HCT116 (cell line): ENCODE measurements around the gene DUSP14. TPM values are rescaled to one million over a fixed set of nuclear protein-coding genes. Genes with fewer than 3 reads are reported as not detected.

Source experiments
- ATAC-seq: fragments of 200-7000 bp; cut with Tn5 transposase; 2 replicates; pipeline ENCODE4 v1.9.1; 2020; ENCODE audit warnings: mild to moderate bottlenecking, moderate library complexity
- BruUV-seq: library from RNA; stranded (reverse); fragments of 400-500 nt; replicated peaks from 2 replicates; lab custom pipeline; 2021; lab: Mats Ljungman, UMichigan
- CTCF ChIA-PET: fragments of 300-600 bp; sonication (Branson Sonifier 250); formaldehyde crosslinking; loops from one replicate; lab custom pipeline; 2021; ENCODE audit warnings: antibody characterized with exemption; lab: Charles Lee
- POLR2A ChIA-PET: fragments of 300-600, 350-600 bp; sonication (Branson Sonifier 250); formaldehyde crosslinking; loops from one replicate; lab custom pipeline; 2021; ENCODE audit warnings: antibody characterized with exemption; lab: Charles Lee
- RAD21 ChIA-PET, 2 experiments: fragments of 300-600 bp; sonication (Branson Sonifier 250); formaldehyde crosslinking; loops; one replicate each; lab custom pipeline; 2023; ENCODE audit warnings: low total read pairs in 2 of 2; ENCODE audit not compliant: uncharacterized antibody in 2 of 2, unreplicated experiment in 2 of 2, low non-redundant PET in 1 of 2; lab: Charles Lee
- DNase-seq: peaks from one replicate; pipeline ENCODE4 v3.0.0-alpha.2; 2010; ENCODE audit warnings: low read depth, low spot score
- H2AFZ ChIP-seq: fragments of 200-600 bp; shearing (Covaris generic), sonication (generic); 2 replicates; pipeline ENCODE4 v1.6.1; 2017; ENCODE audit warnings: low read depth, mixed run types, mixed read lengths, antibody characterized with exemption, low read length; ENCODE audit not compliant: poor library complexity, severe bottlenecking
- H3K27ac ChIP-seq: 2 replicates; pipeline ENCODE4 v1.5.1; 2012; ENCODE audit warnings: low read depth, low read length
- H3K27me3 ChIP-seq: fragments of 200-600 bp; sonication (generic); 2 replicates; pipeline ENCODE4 v1.6.1; 2016; ENCODE audit warnings: mixed run types, low read length, mixed read lengths; ENCODE audit not compliant: insufficient read depth
- H3K36me3 ChIP-seq, 2 experiments: fragments of 200-500 bp in 1 of 2; fragments of 200-600 bp in 1 of 2; sonication (Bioruptor generic) in 1 of 2; sonication (generic) in 1 of 2; 2 replicates each; pipeline versions ENCODE4 v1.5.1 to v1.6.1; 2014 to 2016; ENCODE audit warnings: low read length in 2 of 2, inconsistent platforms in 1 of 2, mixed read lengths in 1 of 2, mixed run types in 1 of 2; ENCODE audit not compliant: insufficient read depth in 2 of 2, control insufficient read depth in 1 of 2
- H3K4me1 ChIP-seq, 2 experiments: fragments of 200-600 bp in 1 of 2; sonication (generic) in 1 of 2; 2 replicates each; pipeline versions ENCODE4 v1.5.1 to v1.6.1; 2012 to 2017; ENCODE audit warnings: low read length in 2 of 2, inconsistent platforms in 1 of 2, mild to moderate bottlenecking in 1 of 2, mixed read lengths in 1 of 2, mixed run types in 1 of 2, moderate library complexity in 1 of 2; ENCODE audit not compliant: insufficient read depth in 2 of 2, control insufficient read depth in 1 of 2
- H3K4me2 ChIP-seq: fragments of 200-600 bp; sonication (generic); 2 replicates; pipeline ENCODE4 v1.6.1; 2017; ENCODE audit warnings: mixed run types, low read length, mixed read lengths
- H3K4me3 ChIP-seq, 2 experiments: fragments of 200-600 bp in 1 of 2; sonication (generic) in 1 of 2; replicated peaks in 1 of 2; 2 replicates each; pipeline ENCODE4 v1.5.1; 2011 to 2016; ENCODE audit warnings: low read length in 2 of 2, control low read depth in 1 of 2, low read depth in 1 of 2, mild to moderate bottlenecking in 1 of 2, mixed read lengths in 1 of 2, mixed run types in 1 of 2
- H3K79me2 ChIP-seq: fragments of 200-600 bp; sonication (generic); 2 replicates; pipeline ENCODE4 v1.6.1; 2017; ENCODE audit warnings: mild to moderate bottlenecking, mixed run types, low read length, moderate library complexity, mixed read lengths; ENCODE audit not compliant: insufficient read depth
- H3K9ac ChIP-seq: fragments of 200-600 bp; sonication (generic); 2 replicates; pipeline ENCODE4 v1.6.1; 2016; ENCODE audit warnings: low read length, mixed read lengths
- H3K9me2 ChIP-seq: fragments of 200-600 bp; sonication (generic), shearing (Covaris generic); 2 replicates; pipeline ENCODE4 v1.6.1; 2017; ENCODE audit warnings: mixed run types, mild to moderate bottlenecking, moderate library complexity; ENCODE audit not compliant: insufficient read depth
- H3K9me3 ChIP-seq, 2 experiments: fragments of 200-500 bp in 1 of 2; fragments of 200-600 bp in 1 of 2; sonication (Bioruptor generic) in 1 of 2; sonication (generic) in 1 of 2; 2 replicates each; pipeline ENCODE4 v1.6.1; 2014 to 2017; ENCODE audit warnings: low read length in 2 of 2, mixed read lengths in 2 of 2, inconsistent platforms in 1 of 2, low read depth in 1 of 2, mild to moderate bottlenecking in 1 of 2, mixed run types in 1 of 2, moderate library complexity in 1 of 2; ENCODE audit not compliant: control insufficient read depth in 1 of 2, insufficient read depth in 1 of 2
- H4K20me1 ChIP-seq: fragments of 200-600 bp; sonication (generic), shearing (Covaris generic); 2 replicates; pipeline ENCODE4 v1.6.1; 2017; ENCODE audit warnings: mixed run types, mild to moderate bottlenecking, moderate library complexity; ENCODE audit not compliant: insufficient read depth
- ELF1 ChIP-seq: IDR thresholded peaks from 2 replicates; pipeline ENCODE4 v1.6.1; 2012; ENCODE audit warnings: low read depth, borderline replicate concordance
- EZH2 ChIP-seq: fragments of 200-600 bp; sonication (generic); IDR thresholded peaks from 2 replicates; pipeline ENCODE4 v1.6.1; 2017; ENCODE audit warnings: antibody characterized with exemption, mixed run types
- EZH2phosphoT487 ChIP-seq: fragments of 200-600 bp; IDR thresholded peaks from 2 replicates; pipeline ENCODE4 v1.6.1; 2018; ENCODE audit warnings: antibody characterized with exemption, borderline replicate concordance
- FOSL1 ChIP-seq: IDR thresholded peaks from 2 replicates; pipeline ENCODE4 v1.6.1; 2012; ENCODE audit warnings: low read depth
- JUND ChIP-seq: IDR thresholded peaks from 2 replicates; pipeline ENCODE4 v1.6.1; 2012
- POLR2AphosphoS5 ChIP-seq: IDR thresholded peaks from 2 replicates; pipeline ENCODE4 v1.6.1; 2011; ENCODE audit warnings: mild to moderate bottlenecking, low read depth, low read length, moderate library complexity
- SP1 ChIP-seq: IDR thresholded peaks from 2 replicates; pipeline ENCODE4 v1.6.1; 2012; ENCODE audit warnings: low read depth
- SRF ChIP-seq: IDR thresholded peaks from 2 replicates; pipeline ENCODE4 v1.6.1; 2012; ENCODE audit warnings: low read depth
- TCF7L2 ChIP-seq: IDR thresholded peaks from 2 replicates; pipeline ENCODE4 v1.7.0; 2011; ENCODE audit warnings: borderline replicate concordance, inconsistent platforms; ENCODE audit not compliant: insufficient read depth, insufficient read length; ENCODE audit errors: extremely low read depth
- YY1 ChIP-seq: IDR thresholded peaks from 2 replicates; pipeline ENCODE4 v1.6.1; 2011; ENCODE audit warnings: low read length, low read depth, moderate library complexity, mild to moderate bottlenecking; ENCODE audit not compliant: insufficient replicate concordance; ENCODE audit errors: extremely low read depth
- ZNF274 ChIP-seq: fragments of 200-500 bp; sonication (Bioruptor generic); IDR thresholded peaks from 2 replicates; pipeline ENCODE4 v1.6.1; 2014; ENCODE audit warnings: mild to moderate bottlenecking, low read depth, low read length, inconsistent platforms
- intact Hi-C: fragments of 100-400 bp; cut with micrococcal nuclease; formaldehyde crosslinking; loops from 2 replicates; pipeline ENCODE4 v1.10.0; 2022
- total RNA-seq: library from RNA; stranded (reverse); gene quantifications from one replicate; pipeline ENCODE4 v1.2.1, GENCODE V29; 2021; ENCODE audit not compliant: unreplicated experiment
- TF ChIP-seq, protein P1 (sequence below): IDR thresholded peaks from 2 replicates; pipeline ENCODE4 v1.6.1; 2012
- TF ChIP-seq, protein P2 (sequence below): IDR thresholded peaks from 2 replicates; pipeline ENCODE4 v1.6.1; 2011; ENCODE audit warnings: mild to moderate bottlenecking, low read length, moderate library complexity; ENCODE audit not compliant: insufficient replicate concordance; ENCODE audit errors: extremely low read depth
- TF ChIP-seq, protein P3 (sequence below): IDR thresholded peaks from 2 replicates; pipeline ENCODE4 v1.6.1; 2012

Gene DUSP14
- total RNA-seq, 1 experiment from 2014 or later = 27.6 TPM

DNA sequence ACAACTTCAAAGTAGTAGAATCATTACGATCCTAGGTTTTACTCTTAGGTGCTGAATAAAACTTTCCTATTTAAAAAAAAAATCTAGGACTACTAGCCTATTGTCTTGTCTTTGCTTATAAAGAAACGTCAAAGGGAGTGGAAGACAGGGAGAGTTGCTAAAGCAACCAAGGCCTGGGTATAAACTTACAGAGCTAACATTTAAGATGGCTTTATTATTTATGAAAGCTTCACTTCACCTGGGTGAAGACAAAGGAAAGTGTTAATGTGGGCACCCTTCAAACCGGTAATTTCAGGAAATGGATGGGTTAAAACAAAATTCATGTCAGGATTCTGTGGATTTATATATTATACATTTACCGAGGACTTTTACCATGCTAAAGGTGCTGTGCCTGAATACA, 2.5 kb downstream of the DUSP14 start (continued):
- TF ChIP-seq, protein P1, sequence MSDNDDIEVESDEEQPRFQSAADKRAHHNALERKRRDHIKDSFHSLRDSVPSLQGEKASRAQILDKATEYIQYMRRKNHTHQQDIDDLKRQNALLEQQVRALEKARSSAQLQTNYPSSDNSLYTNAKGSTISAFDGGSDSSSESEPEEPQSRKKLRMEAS = no peak
- TF ChIP-seq, protein P2, sequence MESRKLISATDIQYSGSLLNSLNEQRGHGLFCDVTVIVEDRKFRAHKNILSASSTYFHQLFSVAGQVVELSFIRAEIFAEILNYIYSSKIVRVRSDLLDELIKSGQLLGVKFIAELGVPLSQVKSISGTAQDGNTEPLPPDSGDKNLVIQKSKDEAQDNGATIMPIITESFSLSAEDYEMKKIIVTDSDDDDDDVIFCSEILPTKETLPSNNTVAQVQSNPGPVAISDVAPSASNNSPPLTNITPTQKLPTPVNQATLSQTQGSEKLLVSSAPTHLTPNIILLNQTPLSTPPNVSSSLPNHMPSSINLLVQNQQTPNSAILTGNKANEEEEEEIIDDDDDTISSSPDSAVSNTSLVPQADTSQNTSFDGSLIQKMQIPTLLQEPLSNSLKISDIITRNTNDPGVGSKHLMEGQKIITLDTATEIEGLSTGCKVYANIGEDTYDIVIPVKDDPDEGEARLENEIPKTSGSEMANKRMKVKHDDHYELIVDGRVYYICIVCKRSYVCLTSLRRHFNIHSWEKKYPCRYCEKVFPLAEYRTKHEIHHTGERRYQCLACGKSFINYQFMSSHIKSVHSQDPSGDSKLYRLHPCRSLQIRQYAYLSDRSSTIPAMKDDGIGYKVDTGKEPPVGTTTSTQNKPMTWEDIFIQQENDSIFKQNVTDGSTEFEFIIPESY = no peak
- TF ChIP-seq EZH2phosphoT487 (no peak), EZH2 (no peak), POLR2AphosphoS5 (no peak), TCF7L2 (no peak)
- TF ChIP-seq, protein P3, sequence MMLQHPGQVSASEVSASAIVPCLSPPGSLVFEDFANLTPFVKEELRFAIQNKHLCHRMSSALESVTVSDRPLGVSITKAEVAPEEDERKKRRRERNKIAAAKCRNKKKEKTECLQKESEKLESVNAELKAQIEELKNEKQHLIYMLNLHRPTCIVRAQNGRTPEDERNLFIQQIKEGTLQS = no peak

DNA sequence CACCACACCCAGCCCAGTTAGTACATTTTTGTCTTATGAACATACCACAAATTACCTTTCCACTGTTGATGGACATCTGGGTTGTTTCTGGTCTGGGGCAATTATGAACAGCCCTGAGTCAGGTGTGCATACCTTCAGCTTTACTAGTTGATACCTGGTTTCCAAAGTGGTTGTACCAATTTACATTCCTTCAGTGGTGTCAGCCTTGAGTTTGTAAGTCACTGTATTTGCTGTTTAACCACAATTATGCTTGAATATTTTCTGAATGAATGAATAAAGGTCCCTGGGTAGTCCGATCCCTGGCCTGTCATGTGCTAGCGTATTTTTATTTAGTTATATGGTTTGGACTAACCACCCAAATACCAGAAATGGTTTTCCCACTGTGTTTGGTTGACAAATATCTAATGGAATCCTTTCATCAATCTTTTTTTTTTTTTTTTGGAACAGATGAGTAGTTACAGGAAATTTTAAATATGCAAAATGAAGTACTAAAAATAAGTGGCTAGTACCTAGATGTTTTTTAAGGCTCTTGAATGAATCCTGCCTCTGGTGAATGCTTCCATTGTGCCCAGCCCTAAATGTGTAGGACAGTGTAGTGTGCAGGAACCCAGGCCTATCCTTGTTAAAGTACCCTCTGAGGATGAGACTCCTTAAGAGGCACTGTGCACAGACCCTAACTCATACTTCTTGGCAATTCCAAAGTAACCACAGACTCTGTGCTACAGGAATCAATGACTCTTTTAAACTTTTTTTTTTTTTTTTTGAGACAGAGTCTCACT, 3.7 kb downstream of the DUSP14 start:
- H3K4me2 ChIP-seq = peak overlapping the region; percentile 86
- H3K4me1 ChIP-seq = peaks cover 41 to 60% of the 10 kb centered on the region in 2 experiments
- peaks cover 83% of the 10 kb centered on the region for H3K79me2 ChIP-seq
- BruUV-seq = no TSS peak
- ATAC-seq (no peak), DNase-seq (peak; percentile 8)
- H3K36me3 ChIP-seq = no peaks in the 10 kb centered on the region
- no peak overlapping the region for H3K4me3 ChIP-seq
- no peak overlapping the region for H3K9ac ChIP-seq
- no peaks in the 10 kb centered on the region for H3K27me3 ChIP-seq
- H3K9me3 ChIP-seq = no peaks in the 10 kb centered on the region
- intact Hi-C loops = loop anchor here (5.0 kb wide), 1 partner anchor 114 kb away; the partner anchor contains the start of gene SYNRG
- peaks cover 9% of the 10 kb centered on the region; the same call in 1 of the 2 replicates for H4K20me1 ChIP-seq
- TF ChIP-seq ELF1 = no peak
- TF ChIP-seq EZH2 = no peak
- TF ChIP-seq SRF = no peak
- TF ChIP-seq SP1 = no peak
- TF ChIP-seq JUND = no peak
- TF ChIP-seq, protein P1 = no peak
- TF ChIP-seq YY1 = no peak
- TF ChIP-seq ZNF274 = no peak
- no peak for TF ChIP-seq FOSL1
- TF ChIP-seq, all 23 proteins: peak for 0
- H2AFZ ChIP-seq = no peak overlapping the region
- H3K27ac ChIP-seq = peak overlapping the region; percentile 4; the same call in 1 of the 2 replicates
- H3K9me2 ChIP-seq = no peaks in the 10 kb centered on the region
- POLR2A ChIA-PET = no interaction called here
- RAD21 ChIA-PET = no interaction called here
- CTCF ChIA-PET = no interaction called here
